IPS DF 6.9 (cell line): Measurements from ENCODE around the gene AXIN2.

Experiments
- DNase-seq: peaks from one replicate; pipeline ENCODE4 v3.0.0-alpha.2; 2013; ENCODE audit warnings: low read depth, low spot score
- H3K27ac ChIP-seq: one replicate; pipeline ENCODE4 v1.5.1; 2013; ENCODE audit warnings: low read length, control low read depth
- H3K27me3 ChIP-seq: 2 replicates; pipeline ENCODE4 v1.6.1; 2013; ENCODE audit warnings: mild to moderate bottlenecking, low read length; ENCODE audit not compliant: control insufficient read depth, insufficient read depth
- H3K36me3 ChIP-seq: 2 replicates; pipeline ENCODE4 v1.6.1; 2013; ENCODE audit warnings: low read length; ENCODE audit not compliant: control insufficient read depth, insufficient read depth
- H3K4me1 ChIP-seq: 2 replicates; pipeline ENCODE4 v1.6.1; 2013; ENCODE audit warnings: low read length; ENCODE audit not compliant: control insufficient read depth, insufficient read depth
- H3K4me3 ChIP-seq: 2 replicates; pipeline ENCODE4 v1.5.1; 2013; ENCODE audit warnings: mild to moderate bottlenecking, low read length
- H3K9me3 ChIP-seq: 2 replicates; pipeline ENCODE4 v1.6.1; 2013; ENCODE audit warnings: low read length, inconsistent platforms; ENCODE audit not compliant: control insufficient read depth, insufficient read depth
- WGBS: extraction: QIAGEN DNeasy Blood & Tissue Kit; methylation state at CpG from one replicate; pipeline ENCODE4 v1.1.7; 2013; ENCODE audit warnings: mixed read lengths, missing lambda C conversion rate; ENCODE audit not compliant: insufficient read length, insufficient coverage; 5-methylcytosine and 5-hydroxymethylcytosine counted together

AXIN2 gene

GRCh38 chr17:65560628-65561451 is 608 bp downstream of the AXIN2 start:
- no CpG with 5 or more reads among the region's 113 CpGs for WGBS
- Histone ChIP-seq H3K4me3 (peak overlapping the region; percentile 95; the same call in 1 of the 2 replicates), H3K9me3 (no peaks in the 10 kb centered on the region), H3K27me3 (no peaks in the 10 kb centered on the region), H3K27ac (no peak overlapping the region), H3K4me1 (peaks cover 8% of the 10 kb centered on the region), H3K36me3 (peaks cover 4% of the 10 kb centered on the region; the same call in 1 of the 2 replicates)
- DNase-seq = peak; percentile 50

GRCh38 chr17:65559804-65560627 is 1.4 kb downstream of the AXIN2 start:
- peaks cover 4% of the 10 kb centered on the region; the same call in 1 of the 2 replicates for H3K36me3 ChIP-seq
- no peak overlapping the region for H3K27ac ChIP-seq
- WGBS = no CpG with 5 or more reads among the region's 89 CpGs
- H3K9me3 ChIP-seq = no peaks in the 10 kb centered on the region
- H3K4me3 ChIP-seq = peak overlapping the region; percentile 95
- H3K4me1 ChIP-seq = peaks cover 8% of the 10 kb centered on the region
- no peaks in the 10 kb centered on the region for H3K27me3 ChIP-seq
- no peak for DNase-seq

GRCh38 chr17:65559461-65559803 is 2.0 kb downstream of the AXIN2 start:
- WGBS = no CpG with 5 or more reads among the region's 13 CpGs
- Histone ChIP-seq H3K36me3 (peaks cover 4% of the 10 kb centered on the region; the same call in 1 of the 2 replicates), H3K27ac (no peak overlapping the region), H3K4me1 (peaks cover 8% of the 10 kb centered on the region), H3K27me3 (no peaks in the 10 kb centered on the region), H3K9me3 (no peaks in the 10 kb centered on the region), H3K4me3 (peak overlapping the region; percentile 95; the same call in 1 of the 2 replicates)
- no peak for DNase-seq

GRCh38 chr17:65558683-65559460 is 2.6 kb downstream of the AXIN2 start:
- Histone ChIP-seq H3K4me3 (peak overlapping the region; percentile 95; the same call in 1 of the 2 replicates), H3K9me3 (no peaks in the 10 kb centered on the region), H3K27ac (no peak overlapping the region), H3K36me3 (peaks cover 4% of the 10 kb centered on the region; the same call in 1 of the 2 replicates), H3K27me3 (no peaks in the 10 kb centered on the region), H3K4me1 (peaks cover 8% of the 10 kb centered on the region)
- WGBS = no CpG with 5 or more reads among the region's 29 CpGs
- no peak for DNase-seq

GRCh38 chr17:65558311-65558682 is 3.2 kb downstream of the AXIN2 start:
- WGBS = no CpG with 5 or more reads among the region's 15 CpGs
- no peak for DNase-seq
- Histone ChIP-seq H3K4me1 (peaks cover 8% of the 10 kb centered on the region), H3K9me3 (no peaks in the 10 kb centered on the region), H3K4me3 (peak overlapping the region; percentile 95; the same call in 1 of the 2 replicates), H3K36me3 (peaks cover 4% of the 10 kb centered on the region; the same call in 1 of the 2 replicates), H3K27ac (no peak overlapping the region), H3K27me3 (no peaks in the 10 kb centered on the region)

- Histone ChIP-seq H3K9me3 (no peaks in the 10 kb centered on the region), H3K4me1 (peaks cover 8% of the 10 kb centered on the region), H3K27me3 (no peaks in the 10 kb centered on the region), H3K36me3 (peaks cover 4% of the 10 kb centered on the region; the same call in 1 of the 2 replicates), H3K4me3 (no peak overlapping the region), H3K27ac (no peak overlapping the region)
- no CpG with 5 or more reads among the region's 21 CpGs for WGBS
- DNase-seq = no peak
Measured at GRCh38 chr17:65557349-65558310, 3.8 kb downstream of the AXIN2 start.

GRCh38 chr17:65556910-65557348 is 4.5 kb downstream of the AXIN2 start:
- no peak overlapping the region for H3K27ac ChIP-seq
- peaks cover 8% of the 10 kb centered on the region for H3K4me1 ChIP-seq
- no peaks in the 10 kb centered on the region for H3K27me3 ChIP-seq
- DNase-seq = no peak
- H3K36me3 ChIP-seq = peaks cover 4% of the 10 kb centered on the region; the same call in 1 of the 2 replicates
- no peaks in the 10 kb centered on the region for H3K9me3 ChIP-seq
- no CpG with 5 or more reads among the region's 4 CpGs for WGBS
- no peak overlapping the region for H3K4me3 ChIP-seq

GRCh38 chr17:65556014-65556909 is 5.2 kb downstream of the AXIN2 start:
- H3K27me3 ChIP-seq = no peaks in the 10 kb centered on the region
- H3K4me1 ChIP-seq = peaks cover 10% of the 10 kb centered on the region
- H3K36me3 ChIP-seq = peaks cover 4% of the 10 kb centered on the region; the same call in 1 of the 2 replicates
- no peaks in the 10 kb centered on the region for H3K9me3 ChIP-seq
- H3K27ac ChIP-seq = no peak overlapping the region
- peak; percentile 67 for DNase-seq
- WGBS = no CpG with 5 or more reads among the region's 17 CpGs
- no peak overlapping the region for H3K4me3 ChIP-seq
